ENCODE measurements around the gene ZGPAT.

DNA sequence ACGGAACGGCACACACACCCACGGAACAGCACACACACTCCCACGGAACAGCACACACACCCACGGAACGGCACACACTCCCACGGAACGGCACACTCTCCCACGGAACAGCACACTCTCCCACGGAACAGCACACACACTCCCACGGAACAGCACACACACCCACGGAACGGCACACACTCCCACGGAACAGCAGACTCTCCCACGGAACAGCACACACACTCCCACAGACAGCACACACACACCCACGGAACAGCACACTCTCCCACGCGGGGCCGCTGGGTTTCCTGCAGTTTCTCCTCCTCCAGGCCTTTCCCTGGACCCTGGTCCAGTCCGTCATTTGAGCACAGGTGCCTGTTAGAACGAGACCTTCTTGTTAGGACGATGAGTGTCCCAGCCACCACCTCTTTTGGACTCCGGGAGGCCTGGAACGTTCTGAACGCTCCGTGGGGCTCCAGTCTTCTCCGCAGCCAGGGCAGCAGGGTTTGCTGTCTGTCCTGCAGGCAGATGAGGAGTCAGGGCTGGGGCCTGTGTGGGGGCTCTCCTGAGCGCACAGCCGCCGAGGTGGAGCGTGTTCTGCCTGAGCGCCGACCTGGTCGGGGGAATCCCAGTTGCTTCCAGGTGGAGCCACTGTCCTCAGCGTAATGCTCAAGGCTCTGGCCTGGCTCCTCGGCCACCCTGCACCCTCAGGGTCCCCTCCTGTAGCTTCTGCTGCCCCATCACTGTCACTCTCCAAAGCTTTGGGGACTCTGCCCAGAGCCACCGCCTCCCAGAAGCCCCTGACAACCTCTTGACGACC lies 29.0 kb upstream of the ZGPAT start:
- TF ChIP-seq, protein P1, sequence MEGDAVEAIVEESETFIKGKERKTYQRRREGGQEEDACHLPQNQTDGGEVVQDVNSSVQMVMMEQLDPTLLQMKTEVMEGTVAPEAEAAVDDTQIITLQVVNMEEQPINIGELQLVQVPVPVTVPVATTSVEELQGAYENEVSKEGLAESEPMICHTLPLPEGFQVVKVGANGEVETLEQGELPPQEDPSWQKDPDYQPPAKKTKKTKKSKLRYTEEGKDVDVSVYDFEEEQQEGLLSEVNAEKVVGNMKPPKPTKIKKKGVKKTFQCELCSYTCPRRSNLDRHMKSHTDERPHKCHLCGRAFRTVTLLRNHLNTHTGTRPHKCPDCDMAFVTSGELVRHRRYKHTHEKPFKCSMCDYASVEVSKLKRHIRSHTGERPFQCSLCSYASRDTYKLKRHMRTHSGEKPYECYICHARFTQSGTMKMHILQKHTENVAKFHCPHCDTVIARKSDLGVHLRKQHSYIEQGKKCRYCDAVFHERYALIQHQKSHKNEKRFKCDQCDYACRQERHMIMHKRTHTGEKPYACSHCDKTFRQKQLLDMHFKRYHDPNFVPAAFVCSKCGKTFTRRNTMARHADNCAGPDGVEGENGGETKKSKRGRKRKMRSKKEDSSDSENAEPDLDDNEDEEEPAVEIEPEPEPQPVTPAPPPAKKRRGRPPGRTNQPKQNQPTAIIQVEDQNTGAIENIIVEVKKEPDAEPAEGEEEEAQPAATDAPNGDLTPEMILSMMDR (IDR thresholded peaks at IDR 0.05 in 4 of 5, conservative IDR thresholded peaks at IDR 0.05 in 1 of 5): no peak
- TF ChIP-seq POLR2A (IDR thresholded peaks at IDR 0.05): no peak
